Stomach (tissue), 9 donors: Measurements from ENCODE around the gene ABCC8. TPM values are rescaled to one million over a fixed set of nuclear protein-coding genes. Genes with fewer than 3 reads are reported as not detected.
A peak's percentile ranks its signal among the peaks of the same experiment; 100 is the strongest.

ENCODE experiments used
- DNase-seq, 2 donors: peaks; one replicate each; pipeline versions ENCODE4 v3.0.0 to v3.0.0-alpha.2; 2013 to 2019
- H3K27ac ChIP-seq, 5 donors: fragments of 200-600 bp in 4 of 5; sonication (generic) in 4 of 5; one replicate each; pipeline ENCODE4 v1.5.1; 2013 to 2019; ENCODE audit warnings: mild to moderate bottlenecking in 1 of 5, moderate library complexity in 1 of 5
- H3K27me3 ChIP-seq, 3 donors: fragments of 200-600 bp; sonication (generic); one replicate each; pipeline ENCODE4 v1.5.1; 2017 to 2019; ENCODE audit warnings: mixed run types in 1 of 3
- H3K36me3 ChIP-seq, 4 donors: fragments of 200-600 bp; sonication (generic); 1 replicate in 3 of 4; 2 replicates in 1 of 4; pipeline ENCODE4 v1.5.1; 2016 to 2019
- H3K4me1 ChIP-seq, 4 donors: fragments of 200-600 bp; sonication (generic); one replicate each; pipeline ENCODE4 v1.5.1; 2016 to 2019
- H3K4me3 ChIP-seq, 4 donors: fragments of 200-600 bp; sonication (generic) in 3 of 4; one replicate each; pipeline ENCODE4 v1.5.1; 2016 to 2019; ENCODE audit warnings: mild to moderate bottlenecking in 1 of 4
- H3K9me3 ChIP-seq, 4 donors: fragments of 200-600 bp; sonication (generic); one replicate each; pipeline ENCODE4 v1.5.1; 2016 to 2019
- EP300 ChIP-seq: sonication (generic); formaldehyde crosslinking; IDR thresholded peaks from one replicate; pipeline ENCODE4 v1.6.1; 2017; ENCODE audit warnings: antibody characterized with exemption
- POLR2A ChIP-seq, 4 donors: fragments of 450-650 bp; IDR thresholded peaks; one replicate each; pipeline ENCODE4 v1.6.1; 2016; ENCODE audit warnings: antibody characterized with exemption in 4 of 4, control low read depth in 2 of 4, mild to moderate bottlenecking in 1 of 4, moderate library complexity in 1 of 4
- POLR2AphosphoS5 ChIP-seq, 3 donors: sonication (generic); formaldehyde crosslinking; IDR thresholded peaks; one replicate each; pipeline ENCODE4 v1.6.1; 2016; ENCODE audit warnings: antibody characterized with exemption in 3 of 3
- WGBS, 5 donors: extraction: QIAGEN DNeasy Blood & Tissue Kit in 3 of 5; methylation state at CpG; one replicate each; pipeline versions ENCODE4 v1.1.5 to v1.1.7; 2013 to 2018; 5-methylcytosine and 5-hydroxymethylcytosine counted together
- intact Hi-C: fragments of 100-400 bp; cut with DNase I; formaldehyde crosslinking; loops from one replicate; pipeline ENCODE4 v1.15.1; 2023; ENCODE audit warnings: low total_unique reads
- polyA plus RNA-seq, 3 donors: library from polyadenylated mRNA; stranded (reverse); fragments of 200-250 nt; gene quantifications; one replicate each; pipeline ENCODE4 v1.2.3, GENCODE V29; 2013
- total RNA-seq, 5 donors: library from RNA; depleted of rRNA; stranded (reverse); fragments of >200 nt; gene quantifications; one replicate each; pipeline versions ENCODE4 v1.1.0 to v1.2.3, GENCODE V29; 2014 to 2016
- TF ChIP-seq, protein P1 (sequence below), 7 experiments: fragments of 450-650 bp in 4 of 7; fragments of 200-600 bp in 3 of 7; sonication (generic) in 3 of 7; IDR thresholded peaks; one replicate each; pipeline ENCODE4 v1.5.1; 2016 to 2019; ENCODE audit warnings: antibody characterized with exemption in 7 of 7, control low read depth in 2 of 7, mild to moderate bottlenecking in 1 of 7
- donor health status: healthy with polysubstance abuse.
- donor health status: Bipolar disorder and iron deficiency.
- donor health status: healthy.

Gene ABCC8
- total and polyA plus RNA-seq, 8 donors: 3.9 to 69.6 (median 32.1) TPM; not detected in 1

DNA sequence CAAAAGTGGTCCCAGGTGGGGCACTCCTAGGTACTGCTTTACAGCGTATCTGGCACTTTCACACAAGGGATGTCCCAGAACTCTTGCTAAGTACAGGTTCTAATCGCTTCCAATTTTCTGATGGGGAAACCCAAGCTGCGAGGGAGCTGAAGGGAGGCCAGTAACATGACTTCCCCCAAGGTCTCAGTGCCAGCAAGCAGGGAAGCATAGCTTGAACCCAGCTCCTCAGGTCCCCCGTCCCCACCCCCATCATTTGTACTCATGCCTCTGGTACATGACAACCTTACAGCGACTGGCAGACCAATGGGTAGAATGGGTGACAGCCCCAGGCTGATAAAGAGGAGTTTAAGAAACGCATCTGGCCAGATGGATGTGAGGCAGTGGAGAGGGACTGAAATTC lies 716 bp upstream of the ABCC8 start:
- no peak for DNase-seq
- intact Hi-C loops: no loop called here
- no peak overlapping the region for H3K4me3 ChIP-seq
- H3K9me3 ChIP-seq: no peaks in the 10 kb centered on the region
- H3K4me1 ChIP-seq: peaks cover 14 to 23% (median 20%) of the 10 kb centered on the region in 4 donors
- WGBS, 5 donors: 37 to 69% (median 51%) methylated on average over 5 to 6 of the region's 6 CpGs
- no peaks in the 10 kb centered on the region for H3K36me3 ChIP-seq
- no peak for TF ChIP-seq EP300
- no peak for TF ChIP-seq POLR2A (IDR thresholded peaks at IDR 0.05)
- TF ChIP-seq, protein P1, sequence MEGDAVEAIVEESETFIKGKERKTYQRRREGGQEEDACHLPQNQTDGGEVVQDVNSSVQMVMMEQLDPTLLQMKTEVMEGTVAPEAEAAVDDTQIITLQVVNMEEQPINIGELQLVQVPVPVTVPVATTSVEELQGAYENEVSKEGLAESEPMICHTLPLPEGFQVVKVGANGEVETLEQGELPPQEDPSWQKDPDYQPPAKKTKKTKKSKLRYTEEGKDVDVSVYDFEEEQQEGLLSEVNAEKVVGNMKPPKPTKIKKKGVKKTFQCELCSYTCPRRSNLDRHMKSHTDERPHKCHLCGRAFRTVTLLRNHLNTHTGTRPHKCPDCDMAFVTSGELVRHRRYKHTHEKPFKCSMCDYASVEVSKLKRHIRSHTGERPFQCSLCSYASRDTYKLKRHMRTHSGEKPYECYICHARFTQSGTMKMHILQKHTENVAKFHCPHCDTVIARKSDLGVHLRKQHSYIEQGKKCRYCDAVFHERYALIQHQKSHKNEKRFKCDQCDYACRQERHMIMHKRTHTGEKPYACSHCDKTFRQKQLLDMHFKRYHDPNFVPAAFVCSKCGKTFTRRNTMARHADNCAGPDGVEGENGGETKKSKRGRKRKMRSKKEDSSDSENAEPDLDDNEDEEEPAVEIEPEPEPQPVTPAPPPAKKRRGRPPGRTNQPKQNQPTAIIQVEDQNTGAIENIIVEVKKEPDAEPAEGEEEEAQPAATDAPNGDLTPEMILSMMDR (IDR thresholded peaks at IDR 0.05): no peak
- TF ChIP-seq POLR2AphosphoS5 (IDR thresholded peaks at IDR 0.05): no peak
- H3K27ac ChIP-seq: no peak overlapping the region
- peaks cover 19 to 72% (median 37%) of the 10 kb centered on the region in 3 donors for H3K27me3 ChIP-seq

DNA sequence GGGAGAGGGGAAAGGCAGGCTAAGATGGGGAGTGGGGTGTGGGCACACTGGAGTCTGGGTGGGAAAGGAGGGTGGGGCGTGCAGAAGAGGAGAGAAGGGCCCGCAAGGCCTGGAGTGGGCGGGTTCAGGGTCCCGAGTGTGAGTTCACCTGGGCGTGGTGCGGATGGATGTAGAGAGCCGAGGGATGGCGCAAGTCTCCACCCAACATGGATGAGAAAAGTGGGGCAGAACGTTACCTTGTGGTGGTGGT lies 364 bp upstream of the ABCC8 start:
- DNase-seq: peak in 1 of 2 donors; percentile 14
- intact Hi-C loops: no loop called here
- Histone ChIP-seq H3K9me3 (no peaks in the 10 kb centered on the region), H3K4me1 (peaks cover 14 to 23% (median 20%) of the 10 kb centered on the region in 4 donors), H3K4me3 (peak overlapping the region in 2 of 4 donors; percentile 41 to 52), H3K27ac (no peak overlapping the region), H3K27me3 (peaks cover 19 to 72% (median 37%) of the 10 kb centered on the region in 3 donors), H3K36me3 (no peaks in the 10 kb centered on the region)
- no peak for TF ChIP-seq POLR2AphosphoS5 (IDR thresholded peaks at IDR 0.05)
- no peak for TF ChIP-seq EP300
- TF ChIP-seq POLR2A (IDR thresholded peaks at IDR 0.05): no peak
- TF ChIP-seq, protein P1 (IDR thresholded peaks at IDR 0.05): no peak
- WGBS, 5 donors: 6 to 10% (median 8%) methylated on average over 8 to 9 of the region's 9 CpGs

DNA sequence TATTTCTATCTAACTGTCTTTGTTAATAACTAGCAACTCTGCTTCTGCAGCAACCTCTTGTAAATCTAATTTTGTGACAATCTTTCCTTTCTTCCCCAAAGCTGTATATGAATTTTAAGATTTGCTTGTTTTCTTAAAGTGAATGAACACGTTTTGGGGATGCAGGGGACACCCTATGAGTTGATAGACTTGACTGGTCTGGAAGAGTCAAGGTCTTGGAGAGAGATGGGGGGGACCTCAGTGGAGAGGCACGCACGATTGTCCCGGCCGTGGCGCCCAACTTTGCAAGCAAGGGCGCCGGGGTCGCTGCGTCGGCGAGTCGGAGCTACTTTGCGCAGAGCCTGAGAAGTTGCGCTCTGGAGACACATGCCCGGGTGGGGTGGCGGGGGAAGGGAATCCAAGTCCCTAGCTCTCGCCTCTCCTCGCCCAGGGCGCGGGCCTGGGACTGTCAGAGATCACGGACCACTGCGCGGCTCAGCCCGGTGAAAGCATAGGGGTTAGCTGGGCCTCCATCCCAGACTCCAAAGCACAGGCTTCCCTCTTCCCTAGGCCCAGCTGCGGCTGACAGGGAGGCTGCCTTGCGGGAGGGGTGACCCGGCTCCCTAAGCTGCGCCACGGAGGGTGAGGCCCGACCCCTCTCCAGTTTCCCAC lies 854 bp downstream of the ABCC8 start:
- peak overlapping the region; percentile 35 to 52 (median 40) for H3K4me3 ChIP-seq
- no peaks in the 10 kb centered on the region for H3K9me3 ChIP-seq
- H3K27ac ChIP-seq: no peak overlapping the region
- no peaks in the 10 kb centered on the region for H3K36me3 ChIP-seq
- TF ChIP-seq, protein P1 (IDR thresholded peaks at IDR 0.05): no peak
- no peak for TF ChIP-seq POLR2AphosphoS5 (IDR thresholded peaks at IDR 0.05)
- TF ChIP-seq EP300: no peak
- TF ChIP-seq POLR2A (IDR thresholded peaks at IDR 0.05): no peak
- peaks cover 19 to 77% (median 37%) of the 10 kb centered on the region in 3 donors for H3K27me3 ChIP-seq
- intact Hi-C loops: no loop called here
- H3K4me1 ChIP-seq: peaks cover 14 to 23% (median 20%) of the 10 kb centered on the region in 4 donors
- peak in 1 of 2 donors; percentile 14 for DNase-seq
- WGBS, 5 donors: 5 to 9% (median 7%) methylated on average over 24 to 31 of the region's 31 CpGs

DNA sequence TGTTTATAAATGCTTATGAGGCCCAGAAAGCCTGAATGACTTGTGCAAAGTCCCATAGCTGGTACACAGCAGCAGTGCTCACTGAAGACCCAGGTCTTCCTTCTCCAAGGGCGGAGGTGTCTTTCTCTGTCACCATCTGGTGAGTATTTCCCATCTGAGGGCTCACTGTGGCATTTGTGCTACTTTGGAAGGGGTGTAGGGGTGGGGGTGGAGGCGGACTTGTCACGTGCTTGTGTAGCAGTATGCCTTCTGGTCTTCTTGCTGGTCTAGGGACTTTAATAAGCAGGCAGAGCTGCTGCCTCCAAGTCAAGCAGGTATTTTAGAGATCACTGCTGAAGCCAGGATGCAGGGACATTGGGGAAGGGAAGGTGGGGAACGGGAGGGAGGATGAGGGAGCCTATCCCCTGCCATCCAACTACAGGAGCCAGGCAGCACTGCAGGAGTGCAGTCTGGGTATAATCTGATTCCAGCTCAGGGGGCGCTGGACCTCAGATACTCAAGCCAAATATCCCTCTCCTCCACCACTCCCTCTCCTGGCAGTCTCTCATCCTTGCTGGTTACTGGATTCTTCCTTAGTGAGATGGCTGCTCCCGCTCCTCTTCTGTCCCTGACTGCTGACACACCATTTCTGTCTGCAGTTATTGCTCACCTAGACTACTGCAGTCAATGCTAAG lies 3.4 kb downstream of the ABCC8 start:
- TF ChIP-seq, protein P1 (IDR thresholded peaks at IDR 0.05): peak in 2 of 7 experiments; percentile 13 to 18
- TF ChIP-seq POLR2AphosphoS5 (IDR thresholded peaks at IDR 0.05) (no peak), POLR2A (IDR thresholded peaks at IDR 0.05) (no peak), EP300 (no peak)
- 42 to 52% (median 47%) methylated on average over 6 of the region's 6 CpGs for WGBS, 5 donors
- H3K4me3 ChIP-seq: no peak overlapping the region
- intact Hi-C loops: no loop called here
- peaks cover 19 to 63% (median 35%) of the 10 kb centered on the region in 3 donors for H3K27me3 ChIP-seq
- peak in 1 of 2 donors; percentile 43 for DNase-seq
- H3K27ac ChIP-seq: no peak overlapping the region
- peaks cover 12 to 16% (median 15%) of the 10 kb centered on the region in 4 donors for H3K4me1 ChIP-seq
- H3K36me3 ChIP-seq: no peaks in the 10 kb centered on the region
- H3K9me3 ChIP-seq: no peaks in the 10 kb centered on the region
